K562 (cell line): ENCODE data around the gene PGAM2. TPM values are rescaled to one million over a fixed set of nuclear protein-coding genes. Genes with fewer than 3 reads are reported as not detected.

Source experiments
- ARID3A ChIP-seq: IDR thresholded peaks from 2 replicates; pipeline ENCODE4 v1.6.1; 2012; ENCODE audit warnings: low read depth, low read length, improper control_type of control experiment, borderline replicate concordance
- DEAF1 ChIP-seq: fragments of 450-650 bp; formaldehyde crosslinking; IDR thresholded peaks from 2 replicates; pipeline ENCODE4 v1.4.0; 2020; ENCODE audit warnings: mild to moderate bottlenecking, moderate library complexity
- FOXK2 ChIP-seq, 2 experiments: fragments of 450-650 bp; IDR thresholded peaks in 1 of 2; conservative IDR thresholded peaks in 1 of 2; 2 replicates each; pipeline ENCODE4 v1.6.1; 2016; ENCODE audit warnings: low read depth in 2 of 2, mild to moderate bottlenecking in 1 of 2
- HMGXB4 ChIP-seq: sonication (generic); formaldehyde crosslinking; IDR thresholded peaks from 2 replicates; pipeline ENCODE4 v1.8.1; 2023; ENCODE audit warnings: mild to moderate bottlenecking, missing genetic modification reagents
- JUND ChIP-seq, 2 experiments: IDR thresholded peaks; 2 replicates in 1 of 2; 3 replicates in 1 of 2; pipeline ENCODE4 v1.6.1; 2011; ENCODE audit warnings: borderline replicate concordance in 2 of 2, low read depth in 2 of 2, low read length in 2 of 2, improper control_type of control experiment in 1 of 2, missing biosample characterization in 1 of 2, missing genetic modification characterization in 1 of 2, missing genetic modification reagents in 1 of 2
- MAFK ChIP-seq: IDR thresholded peaks from 2 replicates; pipeline ENCODE4 v1.6.1; 2011; ENCODE audit warnings: low read length, improper control_type of control experiment
- MAZ ChIP-seq, 2 experiments: fragments of 450-650 bp in 1 of 2; sonication (generic) in 1 of 2; formaldehyde crosslinking; IDR thresholded peaks in 1 of 2; conservative IDR thresholded peaks in 1 of 2; 2 replicates each; pipeline versions ENCODE4 v1.4.0 to v1.5.0; 2020; ENCODE audit warnings: mild to moderate bottlenecking in 1 of 2, missing genetic modification reagents in 1 of 2
- RREB1 ChIP-seq: fragments of 250-450 bp; sonication (Bioruptor Pico); IDR thresholded peaks from 2 replicates; pipeline ENCODE4 v1.4.0; 2020
- TBP ChIP-seq: optimal IDR thresholded peaks from 2 replicates; pipeline ENCODE3; 2011; ENCODE audit warnings: low read depth, low read length, improper control_type of control experiment
- THRA ChIP-seq: fragments of 450-650 bp; IDR thresholded peaks from 2 replicates; pipeline ENCODE4 v1.6.1; 2017; ENCODE audit warnings: mild to moderate bottlenecking, moderate library complexity
- ZFP91 ChIP-seq: sonication (generic); formaldehyde crosslinking; IDR thresholded peaks from 2 replicates; pipeline ENCODE4 v1.8.0; 2022; ENCODE audit warnings: mild to moderate bottlenecking, missing genetic modification reagents
- polyA plus RNA-seq, 8 experiments: library from polyadenylated mRNA; depleted of rRNA in 4 of 8; stranded (reverse) in 5 of 8; unstranded in 3 of 8; fragments of >200 nt; fragmentation: Nextera tagmentation in 2 of 8; fragmentation: Illumina TruSeq in 1 of 8; extraction: Ambion mirVana in 2 of 8; extraction: Trizol in 1 of 8; gene quantifications; 2 replicates each; pipeline versions ENCODE4 v1.2.1 to v1.2.3, GENCODE V29; 2011 to 2014; ENCODE audit warnings: inconsistent platforms in 1 of 8, missing spikeins in 1 of 8
- total RNA-seq, 7 experiments: library from RNA; depleted of rRNA in 6 of 7; stranded (reverse); fragments of >200 nt in 6 of 7; fragmentation: Illumina TruSeq in 2 of 7; extraction: Trizol in 2 of 7; gene quantifications; 2 replicates each; pipeline versions ENCODE4 v1.2.1 to v1.2.3, GENCODE V29; 2011 to 2021; ENCODE audit warnings: low replicate concordance in 1 of 7

PGAM2 gene
- total and polyA plus RNA-seq, 9 of the 15 experiments (the other 6 are each of a cell fraction or from before 2014, with no cell fraction given), result not detected

GRCh38 chr7:44113764-44114354 is 48.5 kb upstream of the PGAM2 start (continued):
- no peak for TF ChIP-seq RREB1 (CRISPR knock-in tag)
- TF ChIP-seq THRA, result no peak
- TF ChIP-seq DEAF1 (CRISPR knock-in tag), result no peak
- no peak for TF ChIP-seq FOXK2 (conservative IDR thresholded peaks at IDR 0.05 in 1 of 2, IDR thresholded peaks at IDR 0.05 in 1 of 2; ENCODE audit: low read depth in 2 of 2)
- no peak for TF ChIP-seq MAZ (CRISPR knock-in tag; conservative IDR thresholded peaks at IDR 0.05 in 1 of 2, IDR thresholded peaks at IDR 0.05 in 1 of 2)
- TF ChIP-seq ZFP91, result no peak
- no peak for TF ChIP-seq JUND (IDR thresholded peaks at IDR 0.05; ENCODE audit: borderline replicate concordance, low read depth, low read length)
- no peak for TF ChIP-seq JUND (tag; IDR thresholded peaks at IDR 0.05; ENCODE audit: borderline replicate concordance, low read depth, low read length)
- TF ChIP-seq ARID3A, result no peak
- TF ChIP-seq MAFK, result no peak
- no peak for TF ChIP-seq HMGXB4
- TF ChIP-seq TBP, result no peak
